Loucy (cell line): Measurements from ENCODE around the gene EPAS1.

ENCODE experiments used
- CTCF ChIP-seq: fragments of 200-600 bp; sonication (generic); conservative IDR thresholded peaks from 2 replicates; pipeline ENCODE4 v1.5.1; 2014; ENCODE audit warnings: mild to moderate bottlenecking, antibody characterized with exemption, low read length
- EZH2phosphoT487 ChIP-seq: fragments of 200-600 bp; IDR thresholded peaks from 2 replicates; pipeline ENCODE4 v1.6.1; 2018; ENCODE audit warnings: antibody characterized with exemption, mild to moderate bottlenecking, moderate library complexity, borderline replicate concordance

- TF ChIP-seq CTCF (no peak), EZH2phosphoT487 (no peak)
These were observed 87.2 kb downstream of the EPAS1 start for GRCh38 chr2:46384457-46384815.
